Measurements from ENCODE around the gene PRKD2. TPM values are rescaled to one million over a fixed set of nuclear protein-coding genes. Genes with fewer than 3 reads are reported as not detected.

PRKD2 gene
- polyA plus RNA-seq, 4 donors, result 31.1 to 53.7 (median 41.1) TPM

- DNase-seq (ENCODE audit: low read depth in 4 of 4, low spot score in 2 of 4), result no peak
Measured at GRCh38 chr19:46725859-46726393, 9.0 kb upstream of the PRKD2 start.

DNA sequence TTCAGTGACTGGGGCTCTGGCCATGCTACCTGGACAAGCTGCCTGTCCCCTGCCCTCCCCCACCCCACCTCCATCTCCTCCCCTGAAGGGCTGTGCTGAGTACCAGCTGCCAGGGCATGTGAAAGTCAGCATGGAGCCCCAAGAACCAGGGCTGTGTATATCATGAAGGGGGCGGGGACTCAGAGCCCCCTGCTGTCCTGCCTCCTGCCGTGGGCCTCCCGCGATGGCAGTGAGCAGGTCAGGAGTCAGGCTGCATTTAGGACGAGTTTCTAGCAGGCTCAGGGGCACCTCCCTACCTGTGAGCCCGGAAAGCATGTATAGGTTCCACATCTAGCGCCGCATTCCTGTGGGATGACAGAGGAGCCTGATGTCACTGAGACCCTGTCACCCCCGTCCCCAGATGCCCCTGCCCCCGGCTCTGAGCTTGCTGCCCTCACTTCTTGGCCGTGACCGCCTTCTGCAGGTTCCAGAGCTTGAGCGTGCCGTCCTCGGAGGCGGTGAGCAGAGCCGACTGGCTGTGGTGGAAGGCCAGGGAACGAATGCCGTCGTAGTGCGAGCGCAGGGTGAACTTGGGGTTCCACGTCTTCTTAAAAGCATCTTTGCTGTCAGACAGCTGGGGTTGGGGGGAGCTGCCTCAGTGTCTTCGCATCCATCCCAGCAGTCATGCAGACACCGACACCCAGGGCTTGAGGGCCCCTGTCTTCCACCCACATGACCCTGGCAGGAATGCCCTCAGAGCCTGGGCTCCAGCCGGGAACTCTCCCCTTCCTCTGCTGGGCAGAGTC, 8.3 kb upstream of the PRKD2 start:
- DNase-seq (ENCODE audit: low read depth in 4 of 4, low spot score in 2 of 4), result no peak

DNA sequence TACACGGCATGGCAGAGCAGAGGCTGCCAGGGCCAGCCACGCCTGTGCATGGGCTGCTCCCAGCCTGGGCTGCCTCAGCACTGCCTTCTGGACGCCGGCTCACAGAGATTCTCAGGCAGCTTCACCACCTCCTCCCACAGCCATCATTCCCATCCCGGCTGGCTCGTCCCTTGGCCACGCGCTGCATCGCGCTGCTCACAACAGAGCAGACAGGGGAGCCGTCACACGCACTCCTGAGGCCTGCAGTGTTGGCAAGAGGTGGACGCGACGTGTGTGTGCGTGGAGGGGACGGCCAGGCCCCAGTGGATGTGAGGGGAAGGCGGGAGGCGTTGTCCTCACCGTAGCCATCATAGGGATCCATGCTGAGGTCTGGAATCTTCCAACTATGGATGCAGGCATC, 7.6 kb upstream of the PRKD2 start:
- DNase-seq (ENCODE audit: low read depth in 4 of 4, low spot score in 2 of 4), result no peak

DNA sequence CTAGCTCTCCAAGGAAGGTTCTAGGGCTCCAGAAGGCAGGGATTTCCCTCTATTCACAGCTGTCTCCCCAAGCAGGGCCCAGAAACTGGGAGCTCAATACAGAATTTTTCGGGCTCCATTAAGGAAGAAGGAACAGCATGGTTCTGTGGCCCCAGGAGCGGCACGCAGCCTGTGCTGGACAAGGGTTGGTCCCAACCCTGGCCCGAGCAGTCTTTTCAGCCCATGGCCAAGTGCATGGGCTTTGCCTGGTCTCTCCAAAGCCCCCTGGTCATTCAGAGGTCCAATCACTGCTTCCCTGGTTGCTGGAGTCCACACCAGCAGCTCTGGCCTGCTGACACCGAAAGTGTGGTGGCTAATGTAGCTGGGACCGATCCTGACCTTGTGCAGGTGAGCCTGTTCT, 6.6 kb upstream of the PRKD2 start:
- DNase-seq (ENCODE audit: low read depth in 4 of 4, low spot score in 2 of 4), result no peak

DNA sequence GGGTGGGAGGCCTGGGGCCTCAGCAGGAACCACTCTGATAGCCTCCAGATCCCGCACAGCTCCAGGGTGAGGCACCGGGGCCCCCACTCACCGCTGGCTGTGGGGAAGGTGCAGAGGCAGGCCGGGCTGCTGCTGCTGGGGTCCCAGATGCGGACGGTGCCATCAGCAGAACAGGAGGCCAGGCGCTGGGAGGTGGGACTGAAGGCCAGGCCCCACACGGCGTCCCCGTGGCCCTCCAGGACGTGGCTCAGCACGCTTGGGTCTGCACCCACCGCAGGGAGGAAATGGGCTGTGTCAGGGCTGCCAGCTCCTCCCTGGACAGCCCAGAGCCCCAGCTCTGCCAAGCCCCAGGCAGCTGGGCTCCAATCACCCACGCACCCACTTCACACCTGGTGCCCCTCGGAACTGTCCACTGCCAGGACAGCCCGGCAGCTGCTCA, 6.1 kb upstream of the PRKD2 start:
- no peak for DNase-seq (ENCODE audit: low read depth in 4 of 4, low spot score in 2 of 4)

GRCh38 chr19:46722421-46723022, 5.6 kb upstream of the PRKD2 start:
- no peak for DNase-seq (ENCODE audit: low read depth in 4 of 4, low spot score in 2 of 4)

DNA sequence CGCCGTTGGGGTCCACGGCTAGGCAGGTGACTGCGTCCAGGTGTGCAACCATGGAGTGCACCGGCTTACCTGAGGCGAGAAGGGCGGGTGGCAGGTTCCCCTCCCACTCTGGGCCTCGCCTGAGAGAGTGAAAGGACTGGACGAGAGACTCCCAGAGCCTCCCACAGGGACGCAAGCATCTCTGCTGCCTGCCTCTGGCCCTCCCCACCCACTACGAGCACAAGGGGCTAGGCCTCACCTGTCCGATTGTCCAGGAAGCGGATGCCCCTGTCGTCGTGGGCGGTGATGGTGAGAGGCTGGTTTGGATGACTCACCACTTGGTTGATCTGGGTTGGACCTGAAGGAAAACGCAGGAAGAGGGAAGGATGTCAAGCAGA, 5.1 kb upstream of the PRKD2 start:
- no peak for DNase-seq (ENCODE audit: low read depth in 4 of 4, low spot score in 2 of 4)

DNA sequence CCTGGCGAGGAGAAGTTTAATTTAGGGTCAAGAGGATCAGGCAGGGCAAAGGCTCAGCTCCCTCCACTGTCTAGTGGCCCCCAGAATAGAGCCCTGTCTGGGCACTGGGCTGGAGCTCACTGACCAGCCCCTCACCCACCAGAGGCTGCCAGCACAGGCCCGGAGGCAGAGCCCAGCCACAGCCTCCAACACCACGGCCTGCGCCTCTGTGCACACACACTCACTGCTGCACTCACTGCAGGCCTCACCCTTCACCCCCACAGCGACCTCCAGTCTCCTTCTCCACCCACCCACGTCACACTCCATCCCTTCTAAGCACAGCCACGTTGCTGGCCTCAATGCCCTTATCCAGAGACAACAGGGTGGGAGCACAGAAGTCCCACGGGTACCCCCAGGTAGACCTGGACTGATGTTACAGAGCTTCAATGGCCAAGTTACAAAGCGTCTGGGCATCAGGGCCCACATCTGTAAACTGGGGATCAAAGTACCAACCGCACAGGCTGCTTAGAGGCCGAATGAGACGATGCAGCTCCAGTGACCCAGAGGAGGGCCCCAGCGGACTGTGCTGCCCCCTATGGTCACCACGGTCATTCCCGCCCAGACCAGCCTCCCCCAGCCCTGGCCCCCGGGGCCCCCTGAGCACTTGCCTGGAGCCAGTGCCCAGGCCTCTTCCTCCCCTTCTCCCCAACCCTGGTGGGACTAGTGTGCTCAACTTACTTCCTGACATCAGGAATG, 4.5 kb upstream of the PRKD2 start:
- DNase-seq (ENCODE audit: low read depth in 4 of 4, low spot score in 2 of 4), result no peak

DNA sequence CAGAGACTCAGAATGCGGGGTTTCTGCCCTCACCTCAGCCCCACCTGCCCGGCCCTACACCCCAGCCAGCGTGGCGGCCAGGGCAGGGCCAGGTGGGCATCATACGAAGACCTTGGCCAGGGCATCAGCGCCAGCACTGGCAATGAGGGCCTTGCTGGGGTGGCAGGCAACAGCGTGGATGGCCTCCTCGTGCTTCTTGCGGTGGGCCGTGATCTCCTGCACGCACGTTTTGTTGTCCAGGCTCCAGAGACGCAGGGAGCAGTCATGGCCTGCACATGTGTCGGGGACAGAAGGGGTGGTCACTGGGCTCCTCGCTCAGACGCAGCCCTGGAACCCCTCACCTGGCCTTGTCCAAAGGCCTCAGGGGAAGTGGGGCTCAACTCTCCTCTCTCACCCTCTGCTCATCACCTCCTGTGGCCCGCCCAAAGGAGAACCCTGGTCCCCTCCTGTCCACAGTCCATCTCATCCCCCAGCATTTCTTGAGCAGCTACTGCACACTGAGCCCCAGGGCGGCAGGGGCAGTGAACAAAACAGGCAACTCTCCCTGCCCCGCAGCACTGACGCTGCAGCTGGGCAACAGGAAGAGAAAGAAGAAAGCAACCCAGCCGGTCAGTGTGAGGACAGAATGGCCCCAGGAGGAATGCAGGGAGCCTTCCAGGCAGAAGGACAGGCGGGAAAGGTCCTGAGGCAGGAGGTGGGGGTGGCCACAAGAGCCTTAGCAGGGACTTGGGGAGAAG, 3.8 kb upstream of the PRKD2 start:
- DNase-seq (ENCODE audit: low read depth in 4 of 4, low spot score in 2 of 4), result no peak

- DNase-seq (ENCODE audit: low read depth in 4 of 4, low spot score in 2 of 4), result no peak
Measured at GRCh38 chr19:46719629-46720502, 3.0 kb upstream of the PRKD2 start.

GRCh38 chr19:46718934-46719622, 2.2 kb upstream of the PRKD2 start:
- DNase-seq (ENCODE audit: low read depth in 4 of 4, low spot score in 2 of 4), result no peak

- no peak for DNase-seq (ENCODE audit: low read depth in 4 of 4, low spot score in 2 of 4)
Measured at GRCh38 chr19:46718157-46718933, 1.4 kb upstream of the PRKD2 start.

DNA sequence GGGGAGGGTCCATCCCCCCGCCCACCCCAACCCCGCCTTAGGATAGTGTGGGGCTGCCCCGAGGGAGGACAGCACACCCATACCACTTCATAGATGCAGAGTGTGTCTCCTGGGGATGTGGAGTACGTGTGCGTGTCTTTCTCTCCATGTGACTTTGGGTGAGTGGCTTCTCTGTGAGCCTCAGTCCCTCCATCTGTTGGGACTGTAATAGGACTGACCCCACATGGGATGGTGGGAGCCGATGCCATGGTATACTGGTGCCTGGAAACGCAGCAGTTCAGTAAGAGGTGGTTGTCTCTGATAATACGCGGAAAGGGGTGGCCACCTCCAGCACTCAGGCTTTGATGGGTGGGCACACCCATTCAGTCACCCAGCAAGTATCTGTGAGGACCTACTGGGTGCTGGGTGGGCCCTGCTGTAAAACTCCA, 816 bp upstream of the PRKD2 start:
- DNase-seq (ENCODE audit: low read depth in 4 of 4, low spot score in 2 of 4), result no peak

- no peak for DNase-seq (ENCODE audit: low read depth in 4 of 4, low spot score in 2 of 4)
Measured at GRCh38 chr19:46716672-46717033, 261 bp downstream of the PRKD2 start.

DNA sequence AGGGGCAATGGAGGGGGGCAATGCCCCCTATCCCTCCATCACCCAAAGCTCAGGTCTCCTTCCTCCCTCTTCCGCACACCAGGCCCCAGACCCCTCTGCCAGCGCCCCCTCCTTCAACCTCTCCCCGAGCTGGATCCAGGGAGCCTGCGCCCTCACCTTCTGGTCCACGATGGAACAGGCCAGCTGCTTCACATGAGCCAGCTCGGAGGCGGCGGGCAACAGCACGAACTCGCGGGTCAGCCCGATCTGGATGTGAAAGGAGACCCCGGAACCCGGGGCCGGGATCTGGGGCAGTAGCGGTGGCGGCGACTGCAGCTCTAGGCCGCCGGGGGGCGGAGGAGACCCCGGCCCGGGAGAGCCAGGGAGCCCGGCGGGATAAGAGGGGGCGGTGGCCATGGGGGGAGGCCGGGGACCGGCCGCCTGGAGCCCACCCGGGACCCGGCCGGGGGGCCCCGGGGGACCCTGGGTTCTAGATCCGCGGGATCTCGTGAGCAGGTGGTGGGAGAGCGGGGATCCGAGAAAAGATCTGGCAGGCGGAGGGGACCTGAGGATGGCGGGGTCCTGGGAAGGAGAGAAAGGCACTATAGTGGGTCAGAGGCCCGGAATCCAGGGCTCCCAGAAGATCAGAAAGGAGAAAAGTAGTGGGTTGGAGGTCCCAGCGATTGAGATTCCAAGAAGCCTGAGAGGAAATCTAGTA, 791 bp downstream of the PRKD2 start:
- DNase-seq (ENCODE audit: low read depth in 4 of 4, low spot score in 2 of 4), result no peak

GRCh38 chr19:46715620-46715974, 1.3 kb downstream of the PRKD2 start:
- DNase-seq (ENCODE audit: low read depth in 4 of 4, low spot score in 2 of 4), result no peak

- peak in 1 of 4 donors; percentile 47 for DNase-seq (ENCODE audit: low read depth in 4 of 4, low spot score in 2 of 4)
Measured at GRCh38 chr19:46714444-46715106, 2.3 kb downstream of the PRKD2 start.

All from left renal cortex interstitium (tissue), 4 donors.